SK-MEL-5 (cell line): Measurements from ENCODE around the gene TBL1Y. TPM values are rescaled to one million over a fixed set of nuclear protein-coding genes. Genes with fewer than 3 reads are reported as not detected.

Source experiments
- DNase-seq: peaks from one replicate; pipeline ENCODE4 v3.0.0-alpha.2; 2016; ENCODE audit warnings: low read depth, low spot score
- in situ Hi-C: cut with HindIII; loops from 2 replicates; pipeline ENCODE4 v1.10.0; 2016; ENCODE audit warnings: low sequenced_read_pairs, high pct_unique_total_duplicates, low pct_unique_long_range_greater_than_20kb
- total RNA-seq: library from RNA; depleted of rRNA; stranded (reverse); fragments of >200 nt; shearing (Covaris generic); gene quantifications from 2 replicates; pipeline ENCODE4 v1.2.3, GENCODE V29; 2014; rRNA removed

Gene TBL1Y
- total RNA-seq, 1 experiment from 2014 or later: not detected

GRCh38 chrY:7125136-7126056, 214.9 kb downstream of the TBL1Y start:
- no peak for DNase-seq
- in situ Hi-C loops: no loop called here

- in situ Hi-C loops: no loop called here
- no peak for DNase-seq
Observed at GRCh38 chrY:7128211-7128610, 217.7 kb downstream of the TBL1Y start.

Other genes with a start within 250 kb of the TBL1Y start
- gene AMELY, start 1.1 kb downstream of the TBL1Y start, total RNA-seq: not detected in 2 replicates